ENCODE results near the gene AKAP13.

AKAP13 gene

GRCh38 chr15:85541744-85542143, 161.3 kb downstream of the AKAP13 start:
- no peak for DNase-seq
- in situ Hi-C loops (cut with MboI; ENCODE audit: low pct_unique_long_range_greater_than_20kb, low sequenced_read_pairs), result no loop called here

DNA sequence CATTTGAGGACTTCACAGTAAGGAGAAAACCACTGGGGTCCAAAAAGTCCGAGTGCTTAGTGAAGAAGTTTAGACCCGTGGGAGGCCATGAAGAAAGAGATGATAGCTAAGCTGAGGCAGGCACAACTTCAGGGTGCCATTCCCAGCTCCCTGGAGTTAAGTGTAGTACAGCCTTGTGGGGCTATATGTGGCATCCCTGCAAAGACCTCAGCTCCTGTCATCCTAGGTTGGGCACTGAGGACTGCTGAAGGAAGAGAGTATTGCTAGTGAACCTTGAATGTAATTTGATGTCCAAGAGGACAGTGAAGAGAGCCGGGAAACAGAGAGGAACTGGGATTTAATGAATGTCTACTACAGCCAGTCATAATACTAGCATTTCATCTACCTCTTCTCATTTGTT, 162.1 kb downstream of the AKAP13 start:
- no peak for DNase-seq
- in situ Hi-C loops (cut with MboI; ENCODE audit: low pct_unique_long_range_greater_than_20kb, low sequenced_read_pairs), result no loop called here

DNA sequence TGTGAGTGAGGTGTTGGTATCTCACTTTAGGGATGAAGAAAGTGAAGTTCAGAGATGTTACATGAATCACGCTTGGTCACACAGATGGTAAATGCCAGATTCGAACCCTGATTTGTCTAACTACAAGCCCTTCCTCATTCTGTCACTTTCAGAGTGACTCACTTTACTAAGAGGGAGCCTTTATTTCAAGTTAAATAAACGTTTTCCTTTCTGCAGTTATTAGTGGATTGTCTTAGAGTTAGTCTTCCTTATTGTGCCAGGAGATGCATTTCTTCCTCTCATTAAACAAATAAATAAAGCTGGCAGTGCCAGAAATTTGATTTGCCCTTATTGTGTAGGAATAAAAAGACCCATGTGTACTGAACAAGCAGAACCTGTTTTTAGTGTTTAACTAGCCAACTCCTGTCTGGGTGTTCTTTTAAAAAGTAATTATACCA, 162.5 kb downstream of the AKAP13 start:
- in situ Hi-C loops (cut with MboI; ENCODE audit: low pct_unique_long_range_greater_than_20kb, low sequenced_read_pairs), result no loop called here
- no peak for DNase-seq

GRCh38 chr15:85543741-85544155, 163.3 kb downstream of the AKAP13 start:
- in situ Hi-C loops (cut with MboI; ENCODE audit: low pct_unique_long_range_greater_than_20kb, low sequenced_read_pairs), result no loop called here
- no peak for DNase-seq

DNA sequence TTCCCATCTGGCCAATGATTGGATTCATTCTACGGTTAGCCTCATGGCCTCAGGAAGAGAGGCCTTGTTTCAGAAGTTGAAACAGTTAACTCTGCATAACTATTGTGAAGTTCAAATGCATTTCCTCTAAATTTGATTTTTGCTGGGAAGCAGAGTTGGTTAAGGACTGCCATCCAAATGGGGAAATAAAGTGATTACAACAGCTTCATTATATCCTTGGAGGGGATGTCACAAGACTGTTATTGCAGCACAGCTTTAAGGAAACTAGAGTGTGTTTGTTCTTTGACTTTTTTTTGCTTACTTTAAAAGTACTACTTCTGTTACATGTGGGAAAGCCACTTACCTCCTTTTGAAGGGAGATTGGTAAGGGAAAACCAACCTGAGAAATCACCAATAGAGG, 164.8 kb downstream of the AKAP13 start:
- peak; percentile 18 for DNase-seq
- in situ Hi-C loops (cut with MboI; ENCODE audit: low pct_unique_long_range_greater_than_20kb, low sequenced_read_pairs), result no loop called here

DNA sequence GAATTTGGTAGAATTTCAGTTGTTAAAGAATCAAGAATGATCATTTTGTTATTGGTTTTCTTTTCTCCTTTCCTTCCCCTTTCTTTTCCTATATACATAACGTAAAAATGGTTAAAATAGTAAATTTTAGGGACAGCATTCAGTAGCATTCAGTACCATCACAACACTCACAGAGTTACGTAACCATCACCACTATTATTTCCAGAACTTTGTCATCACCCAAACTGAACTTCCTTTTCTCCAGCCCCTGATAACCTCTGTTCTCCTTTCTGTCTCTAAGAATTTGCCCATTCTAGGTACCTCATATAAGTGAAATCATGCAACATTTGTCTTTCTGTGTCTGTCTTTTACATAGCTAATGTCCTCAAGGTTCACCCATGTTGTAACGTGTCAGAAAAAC, 165.3 kb downstream of the AKAP13 start:
- DNase-seq, result peak; percentile 66
- in situ Hi-C loops (cut with MboI; ENCODE audit: low pct_unique_long_range_greater_than_20kb, low sequenced_read_pairs), result no loop called here

DNA sequence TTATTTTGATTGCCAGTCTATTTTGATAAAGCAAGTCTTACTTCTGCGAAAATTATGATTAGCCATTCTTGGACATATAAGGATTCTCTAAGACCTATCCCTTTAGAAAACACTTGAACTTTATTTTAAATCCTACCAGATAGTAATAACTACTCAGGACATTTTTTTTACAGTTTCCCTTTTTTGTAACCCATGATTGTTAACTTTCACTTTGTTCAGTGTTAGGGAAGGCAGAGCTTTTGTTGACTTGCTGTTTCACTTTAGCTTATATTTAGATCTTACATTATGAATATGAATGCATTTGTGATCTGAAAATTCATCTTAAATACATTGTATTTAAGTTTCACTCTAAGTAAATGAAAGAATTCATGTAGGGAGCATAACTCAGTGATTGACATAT, 167.0 kb downstream of the AKAP13 start:
- DNase-seq, result no peak

DNA sequence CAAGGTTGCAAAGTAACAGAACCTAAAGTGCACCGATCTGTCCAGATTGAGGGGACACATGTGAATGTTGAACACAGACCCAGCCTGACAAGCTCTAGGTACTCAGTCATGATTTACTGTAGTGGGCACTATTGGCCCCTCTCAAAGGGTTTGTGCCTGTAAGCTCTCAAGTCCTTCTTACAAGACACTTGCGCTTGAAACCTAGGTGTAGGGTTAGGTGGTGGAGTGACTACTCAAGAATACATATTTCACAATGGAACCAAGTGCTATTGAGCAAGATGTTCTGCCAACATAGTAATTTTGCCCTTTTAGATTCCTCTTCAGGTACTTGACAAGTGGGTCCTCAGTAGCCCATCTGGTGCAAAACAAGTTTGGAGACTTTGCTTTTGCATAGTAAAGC, 169.9 kb downstream of the AKAP13 start:
- DNase-seq, result no peak
- in situ Hi-C loops (cut with MboI; ENCODE audit: low pct_unique_long_range_greater_than_20kb, low sequenced_read_pairs), result no loop called here

More for the DNA sequence above, 167.0 kb downstream of the AKAP13 start:
- in situ Hi-C loops (cut with MboI; ENCODE audit: low pct_unique_long_range_greater_than_20kb, low sequenced_read_pairs), result no loop called here

GRCh38 chr15:85551221-85551832, 170.9 kb downstream of the AKAP13 start:
- in situ Hi-C loops (cut with MboI; ENCODE audit: low pct_unique_long_range_greater_than_20kb, low sequenced_read_pairs), result no loop called here
- no peak for DNase-seq

DNA sequence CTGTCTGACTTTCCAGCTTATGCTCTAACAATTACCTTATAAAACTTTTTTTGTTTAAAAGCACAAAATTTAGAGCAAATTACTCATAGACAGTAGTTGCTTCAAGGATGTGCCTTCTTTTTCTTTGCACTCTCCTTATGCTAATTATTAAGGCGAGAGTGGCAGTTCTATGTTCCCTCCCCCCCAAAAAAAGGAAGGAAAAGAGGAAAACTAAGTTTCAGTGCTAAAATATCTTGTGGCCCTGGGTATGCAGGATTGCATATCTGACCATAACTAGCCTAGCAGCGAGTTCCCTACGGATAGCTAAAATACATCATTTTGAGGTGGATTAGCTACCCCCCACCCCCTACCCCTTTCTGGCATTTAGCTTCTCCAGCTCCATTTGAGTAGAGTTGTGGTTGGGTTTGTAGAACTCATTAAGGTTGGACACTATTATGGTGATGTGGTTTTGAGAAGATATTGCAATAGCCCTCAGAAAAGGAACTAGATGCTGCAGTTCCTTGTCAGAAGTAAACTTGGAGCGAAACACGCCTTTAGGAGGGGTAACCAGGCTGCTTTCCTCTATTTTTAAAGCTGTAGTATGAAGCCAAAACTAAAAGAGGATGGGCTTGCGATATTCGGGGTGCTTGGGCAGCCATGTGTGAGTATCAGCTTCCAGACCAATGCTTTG, 174.6 kb downstream of the AKAP13 start:
- peak; percentile 92 for DNase-seq
- in situ Hi-C loops (cut with MboI; ENCODE audit: low pct_unique_long_range_greater_than_20kb, low sequenced_read_pairs), result no loop called here

DNA sequence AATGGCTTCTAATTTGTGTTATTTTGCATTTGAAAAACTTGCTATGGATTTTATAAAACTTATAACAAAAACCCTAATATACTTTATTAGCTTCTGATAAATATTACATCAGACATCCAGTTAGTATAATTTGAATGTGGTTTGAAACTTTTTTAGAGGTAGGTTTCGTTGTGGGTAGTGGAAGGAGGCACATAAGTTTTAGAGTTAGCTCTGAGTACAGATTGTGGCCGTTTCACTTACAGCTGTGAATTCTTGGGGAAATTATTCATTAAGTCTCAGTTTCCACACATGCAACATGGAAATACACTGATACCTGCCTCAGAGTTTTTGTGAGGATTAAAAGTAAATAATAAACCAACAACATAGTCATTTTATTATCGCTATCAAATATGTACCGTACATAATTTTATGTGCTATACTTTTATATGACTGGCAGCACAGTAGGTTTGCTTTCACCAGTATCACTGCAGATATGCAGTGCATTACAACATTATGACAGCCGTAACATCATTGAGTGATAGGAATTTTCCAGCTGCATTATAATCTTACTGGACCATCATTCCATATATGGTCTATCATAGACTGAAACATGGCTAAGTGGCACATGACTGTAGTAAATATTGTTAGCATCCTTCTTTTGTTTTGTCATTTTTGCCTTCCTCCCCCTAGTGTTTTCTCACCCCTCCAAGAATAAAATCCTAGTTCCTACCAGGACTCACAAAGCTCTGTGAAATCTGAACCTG, 175.6 kb downstream of the AKAP13 start:
- in situ Hi-C loops (cut with MboI; ENCODE audit: low pct_unique_long_range_greater_than_20kb, low sequenced_read_pairs), result no loop called here
- no peak for DNase-seq

DNA sequence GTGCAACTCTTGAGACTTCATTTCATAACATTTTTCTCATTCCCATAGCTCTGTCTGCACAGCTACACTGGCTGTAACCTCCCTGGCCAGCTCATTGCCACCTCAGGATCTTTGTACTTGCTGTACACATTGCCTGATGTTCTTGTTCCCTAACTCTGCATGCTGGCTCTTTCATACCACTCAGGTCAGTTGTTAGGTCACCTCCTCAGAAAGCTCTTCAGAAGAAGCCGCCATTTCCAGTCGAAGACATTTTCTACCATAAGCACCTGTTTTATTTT, 176.2 kb downstream of the AKAP13 start:
- DNase-seq, result no peak
- in situ Hi-C loops (cut with MboI; ENCODE audit: low pct_unique_long_range_greater_than_20kb, low sequenced_read_pairs), result no loop called here

GRCh38 chr15:85557385-85557784, 177.0 kb downstream of the AKAP13 start:
- in situ Hi-C loops (cut with MboI; ENCODE audit: low pct_unique_long_range_greater_than_20kb, low sequenced_read_pairs), result no loop called here
- no peak for DNase-seq

GRCh38 chr15:85558848-85559247, 178.4 kb downstream of the AKAP13 start:
- in situ Hi-C loops (cut with MboI; ENCODE audit: low pct_unique_long_range_greater_than_20kb, low sequenced_read_pairs), result no loop called here
- DNase-seq, result no peak

- in situ Hi-C loops (cut with MboI; ENCODE audit: low pct_unique_long_range_greater_than_20kb, low sequenced_read_pairs), result no loop called here
Observed at GRCh38 chr15:85559530-85559929, 179.1 kb downstream of the AKAP13 start.

DNA sequence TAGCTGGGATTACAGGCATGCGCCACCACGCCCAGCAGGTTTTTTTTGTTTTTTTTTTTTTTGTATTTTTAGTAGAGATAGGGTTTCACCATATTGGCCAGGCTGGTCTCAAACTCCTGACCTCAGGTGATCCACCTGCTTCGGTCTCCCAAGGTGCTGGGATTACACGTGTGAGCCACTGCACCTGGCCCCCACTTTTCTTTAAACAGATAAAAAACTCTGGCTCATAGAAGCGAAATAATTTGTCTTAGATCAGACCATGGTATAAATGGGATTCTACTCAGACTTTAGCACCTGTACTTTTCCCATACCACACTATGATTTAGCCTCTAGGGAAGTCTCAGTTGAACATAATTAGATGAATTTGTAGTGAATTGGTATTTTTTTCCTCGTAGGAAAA, 182.4 kb downstream of the AKAP13 start:
- in situ Hi-C loops (cut with MboI; ENCODE audit: low pct_unique_long_range_greater_than_20kb, low sequenced_read_pairs), result no loop called here

More at GRCh38 chr15:85559530-85559929, 179.1 kb downstream of the AKAP13 start:
- DNase-seq, result no peak

GRCh38 chr15:85563328-85563727, 182.9 kb downstream of the AKAP13 start:
- DNase-seq, result no peak
- in situ Hi-C loops (cut with MboI; ENCODE audit: low pct_unique_long_range_greater_than_20kb, low sequenced_read_pairs), result no loop called here

More for the DNA sequence above, 182.4 kb downstream of the AKAP13 start:
- no peak for DNase-seq

DNA sequence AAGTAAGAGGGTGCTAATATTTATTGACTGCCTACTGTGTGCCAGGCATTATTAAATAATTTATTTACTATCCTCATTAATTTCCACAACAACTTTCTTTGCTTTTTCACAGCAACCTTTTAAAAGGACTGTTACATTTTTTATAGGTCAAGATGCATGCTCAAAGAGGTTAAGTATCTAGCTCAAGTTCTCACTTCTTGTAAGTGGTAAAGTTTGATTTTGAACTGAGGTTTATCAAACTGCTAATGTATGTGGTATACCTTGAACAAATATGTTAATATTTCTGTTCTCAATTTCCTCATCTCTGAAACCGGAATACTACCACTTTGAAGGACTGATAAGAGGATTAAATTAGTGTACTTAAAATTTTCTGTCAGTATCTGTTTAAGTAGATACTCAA, 183.3 kb downstream of the AKAP13 start:
- in situ Hi-C loops (cut with MboI; ENCODE audit: low pct_unique_long_range_greater_than_20kb, low sequenced_read_pairs), result no loop called here
- DNase-seq, result no peak

- in situ Hi-C loops (cut with MboI; ENCODE audit: low pct_unique_long_range_greater_than_20kb, low sequenced_read_pairs), result no loop called here
Observed at GRCh38 chr15:85564686-85565085, 184.3 kb downstream of the AKAP13 start.

GRCh38 chr15:85568261-85568808, 187.9 kb downstream of the AKAP13 start:
- in situ Hi-C loops (cut with MboI; ENCODE audit: low pct_unique_long_range_greater_than_20kb, low sequenced_read_pairs), result no loop called here
- no peak for DNase-seq

More at GRCh38 chr15:85564686-85565085, 184.3 kb downstream of the AKAP13 start:
- DNase-seq, result no peak

All from KBM-7 (cell line).